ENCODE results near the gene KCNQ1.

GRCh38 chr11:2691355-2691761, 246.6 kb downstream of the KCNQ1 start:
- no peak for TF ChIP-seq POLR2A (IDR thresholded peaks at IDR 0.05; ENCODE audit: borderline replicate concordance, extremely low read depth, insufficient read depth, insufficient read length)
- no peak for TF ChIP-seq POLR2AphosphoS5 (IDR thresholded peaks at IDR 0.05; ENCODE audit: low read depth, low read length)
- no peak for TF ChIP-seq ZNF274 (IDR thresholded peaks at IDR 0.05; ENCODE audit: low read depth, low read length)
- TF ChIP-seq YY1 (IDR thresholded peaks at IDR 0.05; ENCODE audit: extremely low read depth, insufficient replicate concordance, low read depth, low read length): no peak
- no peak for TF ChIP-seq RAD21 (IDR thresholded peaks at IDR 0.05; ENCODE audit: low read depth)
- no peak for TF ChIP-seq CTCF (IDR thresholded peaks at IDR 0.05 in 2 of 3, conservative IDR thresholded peaks at IDR 0.05 in 1 of 3; ENCODE audit: borderline replicate concordance in 1 of 3, insufficient read depth in 1 of 3, low read depth in 2 of 3, low read length in 2 of 3)
- TF ChIP-seq, protein P1, sequence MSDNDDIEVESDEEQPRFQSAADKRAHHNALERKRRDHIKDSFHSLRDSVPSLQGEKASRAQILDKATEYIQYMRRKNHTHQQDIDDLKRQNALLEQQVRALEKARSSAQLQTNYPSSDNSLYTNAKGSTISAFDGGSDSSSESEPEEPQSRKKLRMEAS (IDR thresholded peaks at IDR 0.05): no peak
- no peak for TF ChIP-seq SP1 (IDR thresholded peaks at IDR 0.05; ENCODE audit: low read depth)
- TF ChIP-seq, protein P2, sequence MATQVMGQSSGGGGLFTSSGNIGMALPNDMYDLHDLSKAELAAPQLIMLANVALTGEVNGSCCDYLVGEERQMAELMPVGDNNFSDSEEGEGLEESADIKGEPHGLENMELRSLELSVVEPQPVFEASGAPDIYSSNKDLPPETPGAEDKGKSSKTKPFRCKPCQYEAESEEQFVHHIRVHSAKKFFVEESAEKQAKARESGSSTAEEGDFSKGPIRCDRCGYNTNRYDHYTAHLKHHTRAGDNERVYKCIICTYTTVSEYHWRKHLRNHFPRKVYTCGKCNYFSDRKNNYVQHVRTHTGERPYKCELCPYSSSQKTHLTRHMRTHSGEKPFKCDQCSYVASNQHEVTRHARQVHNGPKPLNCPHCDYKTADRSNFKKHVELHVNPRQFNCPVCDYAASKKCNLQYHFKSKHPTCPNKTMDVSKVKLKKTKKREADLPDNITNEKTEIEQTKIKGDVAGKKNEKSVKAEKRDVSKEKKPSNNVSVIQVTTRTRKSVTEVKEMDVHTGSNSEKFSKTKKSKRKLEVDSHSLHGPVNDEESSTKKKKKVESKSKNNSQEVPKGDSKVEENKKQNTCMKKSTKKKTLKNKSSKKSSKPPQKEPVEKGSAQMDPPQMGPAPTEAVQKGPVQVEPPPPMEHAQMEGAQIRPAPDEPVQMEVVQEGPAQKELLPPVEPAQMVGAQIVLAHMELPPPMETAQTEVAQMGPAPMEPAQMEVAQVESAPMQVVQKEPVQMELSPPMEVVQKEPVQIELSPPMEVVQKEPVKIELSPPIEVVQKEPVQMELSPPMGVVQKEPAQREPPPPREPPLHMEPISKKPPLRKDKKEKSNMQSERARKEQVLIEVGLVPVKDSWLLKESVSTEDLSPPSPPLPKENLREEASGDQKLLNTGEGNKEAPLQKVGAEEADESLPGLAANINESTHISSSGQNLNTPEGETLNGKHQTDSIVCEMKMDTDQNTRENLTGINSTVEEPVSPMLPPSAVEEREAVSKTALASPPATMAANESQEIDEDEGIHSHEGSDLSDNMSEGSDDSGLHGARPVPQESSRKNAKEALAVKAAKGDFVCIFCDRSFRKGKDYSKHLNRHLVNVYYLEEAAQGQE (IDR thresholded peaks at IDR 0.05; ENCODE audit: low read depth): no peak
- TF ChIP-seq, protein P3, sequence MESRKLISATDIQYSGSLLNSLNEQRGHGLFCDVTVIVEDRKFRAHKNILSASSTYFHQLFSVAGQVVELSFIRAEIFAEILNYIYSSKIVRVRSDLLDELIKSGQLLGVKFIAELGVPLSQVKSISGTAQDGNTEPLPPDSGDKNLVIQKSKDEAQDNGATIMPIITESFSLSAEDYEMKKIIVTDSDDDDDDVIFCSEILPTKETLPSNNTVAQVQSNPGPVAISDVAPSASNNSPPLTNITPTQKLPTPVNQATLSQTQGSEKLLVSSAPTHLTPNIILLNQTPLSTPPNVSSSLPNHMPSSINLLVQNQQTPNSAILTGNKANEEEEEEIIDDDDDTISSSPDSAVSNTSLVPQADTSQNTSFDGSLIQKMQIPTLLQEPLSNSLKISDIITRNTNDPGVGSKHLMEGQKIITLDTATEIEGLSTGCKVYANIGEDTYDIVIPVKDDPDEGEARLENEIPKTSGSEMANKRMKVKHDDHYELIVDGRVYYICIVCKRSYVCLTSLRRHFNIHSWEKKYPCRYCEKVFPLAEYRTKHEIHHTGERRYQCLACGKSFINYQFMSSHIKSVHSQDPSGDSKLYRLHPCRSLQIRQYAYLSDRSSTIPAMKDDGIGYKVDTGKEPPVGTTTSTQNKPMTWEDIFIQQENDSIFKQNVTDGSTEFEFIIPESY (IDR thresholded peaks at IDR 0.05; ENCODE audit: extremely low read depth, insufficient replicate concordance, low read length): no peak
- TF ChIP-seq ZFX (IDR thresholded peaks at IDR 0.05): no peak
- no peak for TF ChIP-seq EZH2 (IDR thresholded peaks at IDR 0.05)
- no peak for TF ChIP-seq EZH2phosphoT487 (IDR thresholded peaks at IDR 0.05; ENCODE audit: borderline replicate concordance)
- TF ChIP-seq EGR1 (IDR thresholded peaks at IDR 0.05; ENCODE audit: low read depth): no peak
